ENCODE results near the gene DOCK4. TPM values are rescaled to one million over a fixed set of nuclear protein-coding genes. Genes with fewer than 3 reads are reported as not detected.
"Not testable (repeated sequence)": the region's sequence is repeated elsewhere in the genome, so short reads cannot be mapped to it uniquely, and the experiment has no call there.

DOCK4 gene
- total and polyA plus RNA-seq, 7 donors = 1.8 to 12.7 (median 7.1) TPM

GRCh38 chr7:112130729-112131410 lies 75.3 kb downstream of the DOCK4 start:
- 37 to 44% (median 42%) methylated on average over 10 of the region's 10 CpGs for WGBS, 3 donors
- peaks cover 48% of the 10 kb centered on the region for H3K4me1 ChIP-seq
- DNase-seq (no peak), ATAC-seq (peak; percentile 68 to 89 (median 78))
- intact Hi-C loops (cut with DNase I) = loop anchor here in 1 of 2 donors (5.0 kb wide), 1 partner anchor 76 kb away; the partner anchor contains the start of genes DOCK4 and ZNF277
- H3K36me3 ChIP-seq (ENCODE audit: insufficient read depth in 1 of 2, low read depth in 1 of 2) = no peaks in the 10 kb centered on the region
- TF ChIP-seq CTCF (IDR thresholded peaks at IDR 0.05) = no peak
- peak overlapping the region; percentile 59 for H3K27ac ChIP-seq
- no peak overlapping the region for H3K4me3 ChIP-seq
- H3K27me3 ChIP-seq (ENCODE audit: insufficient read depth in 3 of 3, low read length in 2 of 3) = no peaks in the 10 kb centered on the region
- H3K9me3 ChIP-seq = no peaks in the 10 kb centered on the region

GRCh38 chr7:112129655-112130323 lies 76.4 kb downstream of the DOCK4 start:
- ATAC-seq (peak; percentile 84 to 89 (median 87)), DNase-seq (peak; percentile 21 to 52)
- no peaks in the 10 kb centered on the region for H3K36me3 ChIP-seq (ENCODE audit: insufficient read depth in 1 of 2, low read depth in 1 of 2)
- no peak for TF ChIP-seq CTCF (IDR thresholded peaks at IDR 0.05)
- peak overlapping the region; percentile 36 for H3K4me3 ChIP-seq
- intact Hi-C loops (cut with DNase I) = loop anchor here in 1 of 2 donors (5.0 kb wide), 1 partner anchor 78 kb away; the partner anchor contains the start of genes DOCK4 and ZNF277
- H3K27me3 ChIP-seq (ENCODE audit: insufficient read depth in 3 of 3, low read length in 2 of 3) = no peaks in the 10 kb centered on the region
- H3K27ac ChIP-seq = peak overlapping the region; percentile 59
- no peaks in the 10 kb centered on the region for H3K9me3 ChIP-seq
- 12 to 15% (median 14%) methylated on average over 5 of the region's 5 CpGs for WGBS, 3 donors
- H3K4me1 ChIP-seq = peaks cover 47% of the 10 kb centered on the region

- H3K27me3 ChIP-seq (ENCODE audit: insufficient read depth in 3 of 3, low read length in 2 of 3); H3K4me3 ChIP-seq; H3K9me3 ChIP-seq; DNase-seq; H3K36me3 ChIP-seq (ENCODE audit: insufficient read depth in 1 of 2, low read depth in 1 of 2); intact Hi-C loops (cut with DNase I); ATAC-seq: not testable (repeated sequence)
- 80 to 92% (median 90%) methylated on average over 5 to 6 of the region's 8 CpGs for WGBS, 3 donors
- Histone ChIP-seq H3K27ac (peak overlapping the region; percentile 59), H3K4me1 (peaks cover 47% of the 10 kb centered on the region)
These were observed 77.5 kb downstream of the DOCK4 start for GRCh38 chr7:112128461-112129425.

GRCh38 chr7:112128041-112128440 lies 78.2 kb downstream of the DOCK4 start:
- H3K36me3 ChIP-seq (ENCODE audit: insufficient read depth in 1 of 2, low read depth in 1 of 2); H3K27ac ChIP-seq; intact Hi-C loops (cut with DNase I); ATAC-seq; DNase-seq; H3K4me3 ChIP-seq; H3K9me3 ChIP-seq; H3K27me3 ChIP-seq (ENCODE audit: insufficient read depth in 3 of 3, low read length in 2 of 3): not testable (repeated sequence)
- H3K4me1 ChIP-seq = peaks cover 42% of the 10 kb centered on the region
- 63 to 88% (median 83%) methylated on average over 5 to 10 of the region's 13 CpGs for WGBS, 3 donors

- ATAC-seq = no peak
- peaks cover 15% of the 10 kb centered on the region for H3K4me1 ChIP-seq
- intact Hi-C loops (cut with DNase I) = no loop called here
- H3K27me3 ChIP-seq (ENCODE audit: insufficient read depth in 3 of 3, low read length in 2 of 3) = no peaks in the 10 kb centered on the region
- no peak for TF ChIP-seq CTCF (IDR thresholded peaks at IDR 0.05)
- H3K9me3 ChIP-seq = no peaks in the 10 kb centered on the region
- H3K4me3 ChIP-seq = no peak overlapping the region
- H3K36me3 ChIP-seq (ENCODE audit: insufficient read depth in 1 of 2, low read depth in 1 of 2) = no peaks in the 10 kb centered on the region
- H3K27ac ChIP-seq = no peak overlapping the region
- WGBS, 3 donors = 82 to 93% (median 87%) methylated on average over 2 of the region's 2 CpGs
- DNase-seq = no peak
These were observed 80.9 kb downstream of the DOCK4 start for GRCh38 chr7:112125250-112125649.

Data from psoas muscle (tissue), 8 donors.